Measurements from ENCODE around the gene IL4R. TPM values are rescaled to one million over a fixed set of nuclear protein-coding genes. Genes with fewer than 3 reads are reported as not detected.

IL4R gene
- total RNA-seq, 1 experiment from 2014 or later = 25.1 TPM

- Histone ChIP-seq H3K4me3 (ENCODE audit: low read length) (no peak overlapping the region), H2AFZ (ENCODE audit: low read length) (no peak overlapping the region), H3K4me1 (ENCODE audit: insufficient read depth, low read length) (peaks cover 16% of the 10 kb centered on the region), H3K79me2 (ENCODE audit: low read length) (peaks cover 77% of the 10 kb centered on the region), H3K36me3 (ENCODE audit: low read depth, low read length) (peaks cover 5% of the 10 kb centered on the region; the same call in 1 of the 2 replicates), H3K4me2 (ENCODE audit: low read length) (no peak overlapping the region), H3K27ac (ENCODE audit: low read length) (no peak overlapping the region), H3K9ac (ENCODE audit: low read length) (no peak overlapping the region), H3F3A (ENCODE audit: low read length, unreplicated experiment) (peaks cover 6% of the 10 kb centered on the region), H3K9me2 (replicated peaks; ENCODE audit: low read length) (no peaks in the 10 kb centered on the region), H3K27me3 (ENCODE audit: low read length) (no peaks in the 10 kb centered on the region), H4K20me1 (ENCODE audit: low read length) (no peaks in the 10 kb centered on the region), H3K9me3 (ENCODE audit: low read length) (no peaks in the 10 kb centered on the region)
- no peak for TF ChIP-seq EZH2 (IDR thresholded peaks at IDR 0.05; ENCODE audit: low read length, unreplicated experiment)
- TF ChIP-seq CTCF (conservative IDR thresholded peaks at IDR 0.05; ENCODE audit: low read depth, low read length) = no peak
- TF ChIP-seq EZH2phosphoT487 (IDR thresholded peaks at IDR 0.05; ENCODE audit: borderline replicate concordance, low read length) = no peak
- no peak for ATAC-seq
- CTCF ChIA-PET = no interaction called here
- intact Hi-C loops (cut with micrococcal nuclease) = no loop called here
- no TSS peak for BruUV-seq (replicated peaks)
- no peak for DNase-seq
- POLR2A ChIA-PET (ENCODE audit: unreplicated experiment) = no interaction called here
Measured at GRCh38 chr16:27332105-27332504, 18.3 kb downstream of the IL4R start.

DNA sequence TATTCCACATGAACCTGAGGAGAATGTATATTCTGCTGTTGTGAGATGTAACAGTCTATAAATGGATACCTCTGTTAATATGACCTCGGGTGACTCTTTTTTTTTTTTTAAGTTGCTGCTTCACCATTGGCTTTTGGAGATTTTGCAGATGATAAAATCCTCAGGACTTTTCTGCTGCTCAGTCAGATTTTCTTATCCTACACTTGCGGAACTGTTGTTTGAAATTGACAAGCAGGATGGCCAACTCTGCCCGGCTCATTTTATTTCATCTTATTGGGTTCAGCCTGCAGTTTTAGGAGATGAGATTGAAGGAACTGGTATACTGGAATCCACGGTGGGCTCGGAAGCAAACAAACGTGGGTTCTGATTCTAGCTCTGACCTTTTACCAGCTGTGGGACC lies 19.3 kb downstream of the IL4R start:
- Histone ChIP-seq H4K20me1 (ENCODE audit: low read length) (no peaks in the 10 kb centered on the region), H3K4me3 (ENCODE audit: low read length) (no peak overlapping the region), H2AFZ (ENCODE audit: low read length) (no peak overlapping the region), H3K9ac (ENCODE audit: low read length) (no peak overlapping the region), H3K4me2 (ENCODE audit: low read length) (no peak overlapping the region), H3K9me3 (ENCODE audit: low read length) (no peaks in the 10 kb centered on the region), H3K27me3 (ENCODE audit: low read length) (no peaks in the 10 kb centered on the region), H3K9me2 (replicated peaks; ENCODE audit: low read length) (no peaks in the 10 kb centered on the region), H3K36me3 (ENCODE audit: low read depth, low read length) (peaks cover 5% of the 10 kb centered on the region; the same call in 1 of the 2 replicates), H3K4me1 (ENCODE audit: insufficient read depth, low read length) (peaks cover 7% of the 10 kb centered on the region; the same call in 1 of the 2 replicates), H3F3A (ENCODE audit: low read length, unreplicated experiment) (no peaks in the 10 kb centered on the region), H3K27ac (ENCODE audit: low read length) (no peak overlapping the region), H3K79me2 (ENCODE audit: low read length) (peaks cover 70% of the 10 kb centered on the region)
- TF ChIP-seq CTCF (conservative IDR thresholded peaks at IDR 0.05; ENCODE audit: low read depth, low read length) (no peak), EZH2 (IDR thresholded peaks at IDR 0.05; ENCODE audit: low read length, unreplicated experiment) (no peak), EZH2phosphoT487 (IDR thresholded peaks at IDR 0.05; ENCODE audit: borderline replicate concordance, low read length) (no peak)
- CTCF ChIA-PET = no interaction called here
- BruUV-seq (replicated peaks) = no TSS peak
- DNase-seq = no peak
- POLR2A ChIA-PET (ENCODE audit: unreplicated experiment) = no interaction called here
- intact Hi-C loops (cut with micrococcal nuclease) = no loop called here
- ATAC-seq = no peak

DNA sequence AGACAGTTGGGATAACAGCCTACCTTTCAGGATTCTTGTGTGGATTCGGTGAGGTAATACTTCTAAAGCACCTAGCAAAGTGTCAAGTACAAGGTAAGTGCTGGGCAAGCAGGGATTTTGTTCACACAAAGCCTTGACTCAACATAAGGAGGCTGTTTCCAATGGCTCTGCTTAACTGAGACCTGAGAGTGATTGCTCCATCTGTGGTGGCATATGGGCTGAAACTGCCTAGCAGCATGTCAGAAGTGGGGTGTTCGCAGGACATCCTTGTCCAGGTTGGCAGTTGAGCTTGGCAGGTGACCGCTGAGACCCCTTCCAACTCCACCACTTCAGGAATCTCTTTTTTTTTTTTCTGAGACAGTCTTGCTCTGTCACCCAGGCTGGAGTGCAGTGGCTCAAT lies 19.8 kb downstream of the IL4R start:
- H3K27me3 ChIP-seq (ENCODE audit: low read length) = no peaks in the 10 kb centered on the region
- H2AFZ ChIP-seq (ENCODE audit: low read length) = no peak overlapping the region
- H3K4me1 ChIP-seq (ENCODE audit: insufficient read depth, low read length) = 0 out of 2 replicates have a peak, but pooled peaks cover 2% of the 10 kb centered on the region
- TF ChIP-seq EZH2 (IDR thresholded peaks at IDR 0.05; ENCODE audit: low read length, unreplicated experiment) (no peak), EZH2phosphoT487 (IDR thresholded peaks at IDR 0.05; ENCODE audit: borderline replicate concordance, low read length) (no peak), CTCF (conservative IDR thresholded peaks at IDR 0.05; ENCODE audit: low read depth, low read length) (no peak)
- no peak overlapping the region for H3K9ac ChIP-seq (ENCODE audit: low read length)
- CTCF ChIA-PET = no interaction called here
- no peaks in the 10 kb centered on the region for H4K20me1 ChIP-seq (ENCODE audit: low read length)
- intact Hi-C loops (cut with micrococcal nuclease) = no loop called here
- H3K4me2 ChIP-seq (ENCODE audit: low read length) = no peak overlapping the region
- DNase-seq (no peak), ATAC-seq (no peak)
- H3K9me3 ChIP-seq (ENCODE audit: low read length) = no peaks in the 10 kb centered on the region
- BruUV-seq (replicated peaks) = no TSS peak
- no peak overlapping the region for H3K27ac ChIP-seq (ENCODE audit: low read length)
- H3F3A ChIP-seq (ENCODE audit: low read length, unreplicated experiment) = no peaks in the 10 kb centered on the region
- H3K9me2 ChIP-seq (replicated peaks; ENCODE audit: low read length) = no peaks in the 10 kb centered on the region
- POLR2A ChIA-PET (ENCODE audit: unreplicated experiment) = interaction anchor here (0.7 kb wide), 1 partner anchor 129 kb away, joined by 8 read pairs; no protein-coding TSS in a partner anchor
- no peak overlapping the region for H3K4me3 ChIP-seq (ENCODE audit: low read length)
- peaks cover 5% of the 10 kb centered on the region; the same call in 1 of the 2 replicates for H3K36me3 ChIP-seq (ENCODE audit: low read depth, low read length)
- H3K79me2 ChIP-seq (ENCODE audit: low read length) = peaks cover 65% of the 10 kb centered on the region

Measured in PC-3 (cell line).